Measurements from ENCODE around the gene ABHD17A. TPM values are rescaled to one million over a fixed set of nuclear protein-coding genes. Genes with fewer than 3 reads are reported as not detected.
A peak's percentile ranks its signal among the peaks of the same experiment; 100 is the strongest.

The ABHD17A gene
- total RNA-seq, 6 experiments from 2014 or later = 20.4 to 49.5 (median 23.5) TPM

DNA sequence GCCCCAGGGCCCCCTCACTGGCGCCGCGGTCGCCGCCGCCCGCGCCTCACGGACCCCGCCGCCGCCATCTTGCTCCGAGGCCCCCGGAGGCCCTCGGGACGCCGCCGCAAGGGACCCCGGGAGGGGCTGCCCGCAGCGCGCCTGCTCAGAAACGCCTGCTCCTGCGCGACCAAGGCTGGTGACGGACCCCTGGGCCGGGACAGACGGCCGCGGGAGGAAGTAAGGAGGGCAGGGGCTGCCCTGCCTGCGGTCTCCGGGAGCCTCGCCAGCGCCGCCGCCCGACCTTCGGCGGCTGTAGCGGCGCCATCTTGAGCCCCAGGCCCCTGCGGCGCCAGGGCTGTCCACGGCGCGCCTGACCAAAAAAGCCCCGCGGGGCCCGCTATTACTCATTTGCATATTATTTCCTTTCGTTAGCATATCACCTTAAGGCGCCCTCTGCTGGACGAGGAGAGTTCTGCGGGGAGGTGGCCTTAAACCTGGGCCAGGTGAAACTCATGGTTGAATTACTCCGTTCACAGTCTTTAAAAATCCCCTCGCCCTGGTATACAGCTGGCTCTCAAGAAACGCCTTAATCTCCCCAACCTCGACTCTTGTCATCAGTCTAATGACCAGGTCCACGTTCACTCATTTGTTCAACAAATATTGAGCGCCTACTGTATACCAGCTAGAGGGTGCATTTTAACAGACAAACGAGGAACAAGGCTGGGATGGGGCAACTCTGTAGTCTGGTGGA is 36.7 kb downstream of the ABHD17A start, which contains the start of gene REXO1:
Gene REXO1 (minus strand): TSS at position 85 of the 733 bp plus-strand sequence. CDS start 125 bp downstream, outside the sequence.
- ATAC-seq = peak; percentile 80 to 91 (median 82)
- peak; percentile 74 for TF ChIP-seq POLR2A (IDR thresholded peaks at IDR 0.05)
- TF ChIP-seq, protein P1, sequence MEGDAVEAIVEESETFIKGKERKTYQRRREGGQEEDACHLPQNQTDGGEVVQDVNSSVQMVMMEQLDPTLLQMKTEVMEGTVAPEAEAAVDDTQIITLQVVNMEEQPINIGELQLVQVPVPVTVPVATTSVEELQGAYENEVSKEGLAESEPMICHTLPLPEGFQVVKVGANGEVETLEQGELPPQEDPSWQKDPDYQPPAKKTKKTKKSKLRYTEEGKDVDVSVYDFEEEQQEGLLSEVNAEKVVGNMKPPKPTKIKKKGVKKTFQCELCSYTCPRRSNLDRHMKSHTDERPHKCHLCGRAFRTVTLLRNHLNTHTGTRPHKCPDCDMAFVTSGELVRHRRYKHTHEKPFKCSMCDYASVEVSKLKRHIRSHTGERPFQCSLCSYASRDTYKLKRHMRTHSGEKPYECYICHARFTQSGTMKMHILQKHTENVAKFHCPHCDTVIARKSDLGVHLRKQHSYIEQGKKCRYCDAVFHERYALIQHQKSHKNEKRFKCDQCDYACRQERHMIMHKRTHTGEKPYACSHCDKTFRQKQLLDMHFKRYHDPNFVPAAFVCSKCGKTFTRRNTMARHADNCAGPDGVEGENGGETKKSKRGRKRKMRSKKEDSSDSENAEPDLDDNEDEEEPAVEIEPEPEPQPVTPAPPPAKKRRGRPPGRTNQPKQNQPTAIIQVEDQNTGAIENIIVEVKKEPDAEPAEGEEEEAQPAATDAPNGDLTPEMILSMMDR (IDR thresholded peaks at IDR 0.05) = peak; percentile 93 to 97 (median 95)
- no peaks in the 10 kb centered on the region for H3K9me3 ChIP-seq
- peak; percentile 94 to 95 (median 94) for DNase-seq
- intact Hi-C loops (cut with DNase I) = no loop called here
- peak within 1 kb of the TSS; percentile 100 for H3K27ac ChIP-seq
- WGBS (ENCODE audit: insufficient coverage, low coverage, low lambda C conversion rate, missing lambda C conversion rate) = 2% methylated on average over 31 of the region's 60 CpGs
- H3K27me3 ChIP-seq = no peaks in the 10 kb centered on the region
- peak within 1 kb of the TSS; percentile 98 to 100 (median 100) for H3K4me3 ChIP-seq
- peaks cover 0 to 33% (median 14%) of the 10 kb centered on the region in 4 donors for H3K4me1 ChIP-seq
- H3K36me3 ChIP-seq = no peaks in the 10 kb centered on the region

DNA sequence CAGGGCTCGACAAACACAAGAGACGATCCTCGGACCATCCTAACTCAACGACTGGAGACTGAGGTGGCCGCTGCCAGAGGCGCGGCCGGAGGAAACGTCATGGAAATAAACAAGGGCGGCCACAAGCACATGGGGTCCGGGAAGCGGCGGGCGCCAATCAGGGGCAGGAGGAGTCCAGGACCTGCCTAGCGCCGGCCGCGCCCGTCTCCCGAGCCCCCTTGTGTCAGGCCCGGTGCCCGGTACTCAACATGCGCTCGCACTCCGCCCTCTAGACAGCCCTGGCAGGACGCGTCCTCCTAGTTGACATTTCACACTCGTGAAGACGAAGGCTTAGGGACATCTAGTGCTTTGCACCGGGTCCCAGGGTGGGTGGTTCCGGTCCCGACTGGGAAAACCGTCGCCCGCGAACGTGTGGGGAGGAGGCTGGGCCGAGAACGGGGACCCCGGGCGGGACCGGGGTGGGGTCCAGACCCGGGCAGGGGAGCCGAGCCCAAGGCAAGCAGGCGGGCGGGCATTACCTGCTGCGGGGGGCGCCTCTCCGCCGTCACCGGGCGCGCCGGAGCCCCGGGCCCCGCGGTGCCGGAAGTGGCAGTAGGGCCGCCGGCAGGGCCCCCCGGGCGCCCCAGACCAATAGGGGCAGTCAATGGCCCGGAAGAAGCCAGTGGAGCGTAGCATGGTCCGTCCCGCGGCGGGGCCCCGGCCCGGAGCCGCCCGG is 37.5 kb downstream of the ABHD17A start:
- Histone ChIP-seq H3K36me3 (no peaks in the 10 kb centered on the region), H3K27me3 (no peaks in the 10 kb centered on the region), H3K27ac (peak overlapping the region; percentile 100), H3K9me3 (no peaks in the 10 kb centered on the region), H3K4me1 (peaks cover 0 to 26% (median 11%) of the 10 kb centered on the region in 4 donors), H3K4me3 (peak overlapping the region; percentile 98 to 100 (median 100))
- intact Hi-C loops (cut with DNase I) = no loop called here
- WGBS (ENCODE audit: insufficient coverage, low coverage, low lambda C conversion rate, missing lambda C conversion rate) = 0% methylated on average over 15 of the region's 72 CpGs
- TF ChIP-seq, protein P1 (IDR thresholded peaks at IDR 0.05) = no peak
- TF ChIP-seq POLR2A (IDR thresholded peaks at IDR 0.05) = no peak
- peak in 2 of 3 donors; percentile 60 to 67 for DNase-seq
- peak in 3 of 4 donors; percentile 2 to 9 (median 4) for ATAC-seq

DNA sequence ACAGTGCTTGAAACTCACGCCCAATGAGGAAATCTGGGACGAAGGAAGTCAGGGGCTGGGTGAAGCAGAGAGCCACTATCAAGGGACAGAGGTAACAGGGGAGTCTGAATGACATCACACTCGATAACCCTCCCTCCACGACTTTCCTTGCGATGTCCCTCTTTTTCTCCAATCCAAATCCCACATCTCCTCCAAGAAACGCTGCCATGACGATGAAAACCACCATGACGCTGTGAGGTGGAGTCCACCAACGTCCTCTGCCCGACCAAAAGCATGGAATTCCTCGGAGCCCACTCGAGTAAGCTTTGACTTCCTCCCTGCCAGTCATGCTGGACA is 38.0 kb downstream of the ABHD17A start:
- WGBS (ENCODE audit: insufficient coverage, low coverage, low lambda C conversion rate, missing lambda C conversion rate) = 2% methylated on average over 12 of the region's 12 CpGs
- DNase-seq = no peak
- intact Hi-C loops (cut with DNase I) = no loop called here
- ATAC-seq = no peak
- no peaks in the 10 kb centered on the region for H3K9me3 ChIP-seq
- H3K4me3 ChIP-seq = peak overlapping the region; percentile 98 to 100 (median 100)
- no peaks in the 10 kb centered on the region for H3K36me3 ChIP-seq
- peak overlapping the region in 2 of 3 donors; percentile 100 for H3K27ac ChIP-seq
- H3K4me1 ChIP-seq = peaks cover 0 to 25% (median 14%) of the 10 kb centered on the region in 4 donors
- H3K27me3 ChIP-seq = no peaks in the 10 kb centered on the region
- TF ChIP-seq, protein P1 (IDR thresholded peaks at IDR 0.05) = no peak
- no peak for TF ChIP-seq POLR2A (IDR thresholded peaks at IDR 0.05)

DNA sequence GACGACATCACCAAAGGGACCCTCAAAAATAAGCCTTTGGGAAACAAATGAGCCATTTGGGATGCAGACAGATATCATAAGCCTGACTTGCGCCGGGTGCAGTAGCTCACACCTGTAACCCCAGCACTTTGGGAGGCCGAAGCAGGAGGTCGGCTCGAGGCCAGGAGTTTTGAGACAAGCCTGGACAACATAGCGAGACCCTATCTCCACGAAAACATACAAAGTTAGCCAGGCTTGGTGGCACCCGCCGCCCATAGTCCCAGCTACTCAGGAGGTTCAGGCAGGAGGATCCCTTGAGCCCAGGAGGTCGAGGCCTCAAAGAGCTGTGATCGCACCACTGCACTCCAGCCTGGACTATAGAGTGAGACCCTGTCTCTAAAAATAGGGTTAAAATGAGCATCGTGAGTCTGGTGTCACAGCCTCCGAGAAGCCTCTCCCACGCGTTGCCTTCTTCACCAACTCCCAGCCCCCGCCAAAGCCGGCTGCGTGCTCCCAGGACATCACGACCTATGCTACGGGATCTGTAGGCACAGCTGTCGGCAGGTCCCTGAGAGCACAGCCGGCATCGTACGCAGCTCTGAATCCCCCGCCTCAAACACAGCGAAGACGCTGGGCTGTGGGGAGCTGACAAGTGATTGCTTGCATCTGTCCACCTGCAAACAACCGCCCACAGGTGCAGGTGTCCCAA is 38.6 kb downstream of the ABHD17A start:
- H3K9me3 ChIP-seq = no peaks in the 10 kb centered on the region
- no peak for TF ChIP-seq POLR2A (IDR thresholded peaks at IDR 0.05)
- TF ChIP-seq, protein P1 (IDR thresholded peaks at IDR 0.05) = no peak
- 52% methylated on average over 13 of the region's 29 CpGs for WGBS (ENCODE audit: insufficient coverage, low coverage, low lambda C conversion rate, missing lambda C conversion rate)
- ATAC-seq (no peak), DNase-seq (peak in 2 of 3 donors; percentile 22 to 56)
- no peak overlapping the region for H3K27ac ChIP-seq
- peak overlapping the region; percentile 98 to 100 (median 100) for H3K4me3 ChIP-seq
- peaks cover 0 to 28% (median 15%) of the 10 kb centered on the region in 4 donors for H3K4me1 ChIP-seq
- intact Hi-C loops (cut with DNase I) = no loop called here
- H3K27me3 ChIP-seq = no peaks in the 10 kb centered on the region
- H3K36me3 ChIP-seq = no peaks in the 10 kb centered on the region
